RPMI7951 (cell line): ENCODE data around the gene CDH3. TPM values are rescaled to one million over a fixed set of nuclear protein-coding genes. Genes with fewer than 3 reads are reported as not detected.
A peak's percentile ranks its signal among the peaks of the same experiment; 100 is the strongest.
"Not testable (repeated sequence)": the region's sequence is repeated elsewhere in the genome, so short reads cannot be mapped to it uniquely, and the experiment has no call there.

Experiments used
- DNase-seq: peaks from one replicate; pipeline ENCODE4 v3.0.0-alpha.2; 2012; ENCODE audit warnings: low read depth
- total RNA-seq: library from RNA; depleted of rRNA; stranded (reverse); fragments of >200 nt; shearing (Covaris generic); gene quantifications from 2 replicates; pipeline ENCODE4 v1.2.3, GENCODE V29; 2014

CDH3 gene
- total RNA-seq, 1 experiment from 2014 or later: 0.24 TPM

- peak; percentile 64 for DNase-seq
Measured at GRCh38 chr16:68704232-68704867, 59.2 kb downstream of the CDH3 start.

GRCh38 chr16:68707340-68708152 is 62.4 kb downstream of the CDH3 start:
- peak; percentile 95 for DNase-seq

- DNase-seq: no peak
Measured at GRCh38 chr16:68710211-68710610, 65.1 kb downstream of the CDH3 start.

GRCh38 chr16:68711421-68712139 is 66.5 kb downstream of the CDH3 start:
- no peak for DNase-seq

GRCh38 chr16:68713361-68713760 is 68.3 kb downstream of the CDH3 start:
- no peak for DNase-seq

GRCh38 chr16:68715471-68715870 is 70.4 kb downstream of the CDH3 start:
- DNase-seq: no peak

- DNase-seq: not testable (repeated sequence)
Measured at GRCh38 chr16:68716516-68716915, 71.4 kb downstream of the CDH3 start.

GRCh38 chr16:68717684-68718083 is 72.6 kb downstream of the CDH3 start:
- no peak for DNase-seq

GRCh38 chr16:68718590-68718989 is 73.5 kb downstream of the CDH3 start:
- DNase-seq: no peak

- DNase-seq: no peak
Measured at GRCh38 chr16:68719993-68720489, 74.9 kb downstream of the CDH3 start.

GRCh38 chr16:68722119-68723024 is 77.3 kb downstream of the CDH3 start:
- no peak for DNase-seq

GRCh38 chr16:68724797-68725196 is 79.7 kb downstream of the CDH3 start:
- DNase-seq: no peak

- DNase-seq: no peak
Measured at GRCh38 chr16:68728523-68728922, 83.4 kb downstream of the CDH3 start.

GRCh38 chr16:68731637-68732036 is 86.5 kb downstream of the CDH3 start:
- DNase-seq: no peak

- DNase-seq: peak; percentile 54
Measured at GRCh38 chr16:68732042-68732680, 87.1 kb downstream of the CDH3 start.

- DNase-seq: no peak
Measured at GRCh38 chr16:68732741-68733399, 87.8 kb downstream of the CDH3 start.

GRCh38 chr16:68733570-68733969 is 88.5 kb downstream of the CDH3 start:
- DNase-seq: no peak

GRCh38 chr16:68734782-68735181 is 89.7 kb downstream of the CDH3 start:
- no peak for DNase-seq

- DNase-seq: no peak
Measured at GRCh38 chr16:68736561-68736960, 91.5 kb downstream of the CDH3 start.

- no peak for DNase-seq
Measured at GRCh38 chr16:68737046-68737729, 92.1 kb downstream of the CDH3 start, which contains the start of gene CDH1. CDH1 (plus strand) TSS chr16:68737292; CDS start chr16:68737416, 124 bp downstream.
